H1 (cell line): ENCODE measurements around the gene NPC1L1. TPM values are rescaled to one million over a fixed set of nuclear protein-coding genes. Genes with fewer than 3 reads are reported as not detected.

Source experiments
- CTCF ChIA-PET: fragments of 300-600 bp; sonication (Branson Sonifier 250); formaldehyde crosslinking; loops from one replicate; lab custom pipeline; 2021; ENCODE audit not compliant: partially characterized antibody; lab: Charles Lee
- POLR2A ChIA-PET: fragments of 300-600 bp; sonication (Branson Sonifier 250); formaldehyde crosslinking; loops from one replicate; lab custom pipeline; 2021; ENCODE audit warnings: inconsistent platforms; ENCODE audit not compliant: partially characterized antibody; lab: Charles Lee
- DNase-seq, 2 experiments: peaks; one replicate each; pipeline versions ENCODE4 v3.0.0 to v3.0.0-alpha.2; 2010 to 2022; ENCODE audit warnings: low spot score in 2 of 2, low read depth in 1 of 2, mixed read lengths in 1 of 2
- FAIRE-seq: peaks from 2 replicates; lab custom pipeline; 2011; peaks lifted over from hg19 to GRCh38; lab: Jason Lieb, UNC
- H2AFZ ChIP-seq: 2 replicates; pipeline ENCODE4 v1.8.1; 2012; ENCODE audit warnings: low read length, inconsistent platforms
- H2AK5ac ChIP-seq: 2 replicates; pipeline ENCODE4 v1.6.1; 2013; ENCODE audit warnings: low read depth, low read length
- H2BK120ac ChIP-seq: replicated peaks from 2 replicates; pipeline ENCODE3; 2013; ENCODE audit warnings: low read depth, low read length, inconsistent platforms
- H2BK12ac ChIP-seq: 2 replicates; pipeline ENCODE4 v1.6.1; 2013; ENCODE audit warnings: low read depth, low read length
- H2BK15ac ChIP-seq: 2 replicates; pipeline ENCODE4 v1.6.1; 2013; ENCODE audit warnings: low read length
- H2BK20ac ChIP-seq: 2 replicates; pipeline ENCODE4 v1.6.1; 2013; ENCODE audit warnings: low read length
- H2BK5ac ChIP-seq: 2 replicates; pipeline ENCODE4 v1.6.1; 2013; ENCODE audit warnings: low read depth, low read length
- H3K14ac ChIP-seq: 2 replicates; pipeline ENCODE4 v1.6.1; 2013; ENCODE audit warnings: inconsistent platforms; ENCODE audit not compliant: insufficient read length
- H3K18ac ChIP-seq: 2 replicates; pipeline ENCODE4 v1.6.1; 2013; ENCODE audit warnings: low read length; ENCODE audit errors: extremely low read depth
- H3K23ac ChIP-seq: 2 replicates; pipeline ENCODE4 v1.6.1; 2013; ENCODE audit warnings: inconsistent platforms; ENCODE audit not compliant: insufficient read length
- H3K23me2 ChIP-seq: 2 replicates; pipeline ENCODE4 v1.6.1; 2013; ENCODE audit warnings: low read depth, low read length
- H3K27ac ChIP-seq: 2 replicates; pipeline ENCODE4 v1.6.1; 2011; ENCODE audit warnings: low read depth, low read length, inconsistent platforms
- H3K27me3 ChIP-seq, 4 experiments: replicated peaks in 1 of 4; 1 replicate in 1 of 4; 2 replicates in 3 of 4; pipeline versions ENCODE4 v1.6.1 to v1.8.1; 2011 to 2013; ENCODE audit warnings: low read length in 3 of 4, mild to moderate bottlenecking in 3 of 4, inconsistent platforms in 2 of 4, mixed read lengths in 2 of 4, moderate library complexity in 1 of 4; ENCODE audit not compliant: control insufficient read depth in 3 of 4, insufficient read depth in 3 of 4; ENCODE audit errors: extremely low read depth in 1 of 4
- H3K36me3 ChIP-seq, 4 experiments: 2 replicates each; pipeline versions ENCODE4 v1.6.1 to v1.8.1; 2011 to 2013; ENCODE audit warnings: mild to moderate bottlenecking in 4 of 4, low read length in 3 of 4, moderate library complexity in 2 of 4, control low read depth in 1 of 4, inconsistent platforms in 1 of 4; ENCODE audit not compliant: insufficient read depth in 4 of 4, control insufficient read depth in 2 of 4
- H3K4ac ChIP-seq: replicated peaks from 2 replicates; pipeline ENCODE3; 2013; ENCODE audit warnings: low read length, low read depth, mixed read lengths, inconsistent platforms; ENCODE audit not compliant: insufficient read length
- H3K4me1 ChIP-seq, 4 experiments: replicated peaks in 1 of 4; 1 replicate in 1 of 4; 2 replicates in 3 of 4; pipeline versions ENCODE4 v1.6.1 to v1.8.1; 2011 to 2013; ENCODE audit warnings: low read length in 3 of 4, inconsistent platforms in 2 of 4, mixed read lengths in 1 of 4; ENCODE audit not compliant: insufficient read depth in 4 of 4, control insufficient read depth in 3 of 4
- H3K4me2 ChIP-seq, 2 experiments: 2 replicates each; pipeline versions ENCODE4 v1.6.1 to v1.8.1; 2011 to 2013; ENCODE audit warnings: low read depth in 2 of 2, low read length in 2 of 2, control low read depth in 1 of 2, inconsistent platforms in 1 of 2, mild to moderate bottlenecking in 1 of 2; ENCODE audit not compliant: insufficient read depth in 1 of 2
- H3K4me3 ChIP-seq, 4 experiments: fragments of 200-600, 300-600 bp in 1 of 4; sonication (generic), shearing (Covaris generic), sonication (Bioruptor Twin) in 1 of 4; 2 replicates each; pipeline versions ENCODE4 v1.5.1 to v1.8.1; 2011 to 2016; ENCODE audit warnings: low read length in 4 of 4, low read depth in 3 of 4, control low read depth in 2 of 4, inconsistent platforms in 2 of 4, mild to moderate bottlenecking in 2 of 4, mixed read lengths in 1 of 4, moderate library complexity in 1 of 4; ENCODE audit not compliant: insufficient read depth in 2 of 4; ENCODE audit errors: extremely low read depth in 1 of 4
- H3K56ac ChIP-seq: replicated peaks from 2 replicates; pipeline ENCODE3; 2013; ENCODE audit warnings: low read depth, mild to moderate bottlenecking, mixed read lengths, low read length, inconsistent platforms; ENCODE audit not compliant: insufficient read length
- H3K79me1 ChIP-seq: 2 replicates; pipeline ENCODE4 v1.6.1; 2013; ENCODE audit warnings: low read depth, low read length, control low read depth
- H3K79me2 ChIP-seq, 2 experiments: 2 replicates each; pipeline versions ENCODE4 v1.6.1 to v1.8.1; 2012 to 2013; ENCODE audit warnings: low read length in 2 of 2, mild to moderate bottlenecking in 2 of 2, inconsistent platforms in 1 of 2; ENCODE audit not compliant: insufficient read depth in 2 of 2, control insufficient read depth in 1 of 2
- H3K9ac ChIP-seq, 4 experiments: replicated peaks in 1 of 4; 1 replicate in 1 of 4; 2 replicates in 3 of 4; pipeline versions ENCODE4 v1.6.1 to v1.8.1; 2011 to 2013; ENCODE audit warnings: low read depth in 3 of 4, low read length in 3 of 4, control low read depth in 2 of 4, mild to moderate bottlenecking in 2 of 4, moderate library complexity in 2 of 4, inconsistent platforms in 1 of 4; ENCODE audit errors: extremely low read depth in 1 of 4
- H3K9me3 ChIP-seq, 2 experiments: 2 replicates each; pipeline versions ENCODE4 v1.6.1 to v1.8.1; 2012 to 2013; ENCODE audit warnings: mild to moderate bottlenecking in 2 of 2, moderate library complexity in 2 of 2, control low read depth in 1 of 2, inconsistent platforms in 1 of 2, low read depth in 1 of 2, low read length in 1 of 2, mixed read lengths in 1 of 2; ENCODE audit not compliant: insufficient read depth in 2 of 2
- H4K20me1 ChIP-seq, 2 experiments: replicated peaks in 1 of 2; 2 replicates each; pipeline versions ENCODE3 to v1.8.1; 2011 to 2013; ENCODE audit warnings: inconsistent platforms in 2 of 2, low read length in 2 of 2, mild to moderate bottlenecking in 1 of 2; ENCODE audit not compliant: insufficient read depth in 2 of 2, control insufficient read depth in 1 of 2
- H4K5ac ChIP-seq: 2 replicates; pipeline ENCODE4 v1.6.1; 2013; ENCODE audit warnings: low read length, low read depth, mixed read lengths, inconsistent platforms; ENCODE audit not compliant: insufficient read length
- H4K8ac ChIP-seq: 2 replicates; pipeline ENCODE4 v1.8.0; 2013; ENCODE audit warnings: mild to moderate bottlenecking, moderate library complexity, low read length, inconsistent platforms; ENCODE audit not compliant: insufficient read depth; ENCODE audit errors: extremely low read depth
- H4K91ac ChIP-seq: replicated peaks from 2 replicates; pipeline ENCODE3; 2013; ENCODE audit warnings: low read length, mixed read lengths, inconsistent platforms; ENCODE audit not compliant: insufficient read length
- ASH2L ChIP-seq: fragments of 200-600, 300-600 bp; sonication (generic); IDR thresholded peaks from one replicate; pipeline ENCODE4 v1.7.1; 2017; ENCODE audit warnings: low read length
- CBX8 ChIP-seq: fragments of 300-800, 300-1000 bp; sonication (generic); IDR thresholded peaks from 2 replicates; pipeline ENCODE4 v1.7.1; 2016; ENCODE audit warnings: low read depth, low read length, borderline replicate concordance
- CHD1 ChIP-seq: IDR thresholded peaks from 2 replicates; pipeline ENCODE4 v1.6.1; 2012; ENCODE audit warnings: low read depth, low read length, improper control_type of control experiment
- CREB1 ChIP-seq: IDR thresholded peaks from 2 replicates; pipeline ENCODE4 v1.6.1; 2012; ENCODE audit warnings: inconsistent platforms
- FOSL1 ChIP-seq: IDR thresholded peaks from 2 replicates; pipeline ENCODE4 v1.6.1; 2011; ENCODE audit warnings: mild to moderate bottlenecking, low read depth, low read length, moderate library complexity; ENCODE audit not compliant: insufficient read depth
- GTF2F1 ChIP-seq: IDR thresholded peaks from 2 replicates; pipeline ENCODE4 v1.6.1; 2012; ENCODE audit warnings: low read depth, low read length, improper control_type of control experiment, borderline replicate concordance
- MAFK ChIP-seq: IDR thresholded peaks from 2 replicates; pipeline ENCODE4 v1.6.1; 2012; ENCODE audit warnings: low read depth, mild to moderate bottlenecking, improper control_type of control experiment, low read length
- SIN3A ChIP-seq, 2 experiments: IDR thresholded peaks in 1 of 2; conservative IDR thresholded peaks in 1 of 2; 2 replicates each; pipeline ENCODE4 v1.6.1; 2011 to 2012; ENCODE audit warnings: low read length in 2 of 2, improper control_type of control experiment in 1 of 2, low read depth in 1 of 2, mild to moderate bottlenecking in 1 of 2
- SRF ChIP-seq: IDR thresholded peaks from 2 replicates; pipeline ENCODE4 v1.6.1; 2011; ENCODE audit warnings: mild to moderate bottlenecking, low read depth, low read length, moderate library complexity
- TBP ChIP-seq: IDR thresholded peaks from 2 replicates; pipeline ENCODE4 v1.6.1; 2011; ENCODE audit warnings: low read depth, low read length, improper control_type of control experiment
- YY1 ChIP-seq: IDR thresholded peaks from 2 replicates; pipeline ENCODE4 v1.6.1; 2011; ENCODE audit warnings: low read depth, mild to moderate bottlenecking, low read length
- ZNF274 ChIP-seq: IDR thresholded peaks from 2 replicates; pipeline ENCODE4 v1.7.0; 2012; ENCODE audit warnings: low read length, borderline replicate concordance; ENCODE audit errors: extremely low read depth
- WGBS, 2 experiments: shearing (Covaris generic) in 1 of 2; methylation state at CpG; one replicate each; pipeline versions ENCODE4 v1.1.6 to v1.1.7; 2013 to 2015; ENCODE audit warnings: low lambda C conversion rate in 2 of 2, mixed read lengths in 2 of 2, inconsistent platforms in 1 of 2, low coverage in 1 of 2, missing lambda C conversion rate in 1 of 2; ENCODE audit not compliant: insufficient replicate concordance in 2 of 2, insufficient coverage in 1 of 2, insufficient read length in 1 of 2; ENCODE audit errors: extremely low coverage in 1 of 2, missing lambda C conversion rate in 1 of 2; 5-methylcytosine and 5-hydroxymethylcytosine counted together
- polyA plus RNA-seq, 7 experiments: library from polyadenylated mRNA; depleted of rRNA in 3 of 7; stranded (reverse) in 5 of 7; unstranded in 2 of 7; fragments of >200 nt in 5 of 7; fragments of 200-250 nt in 2 of 7; gene quantifications; 1 replicate in 5 of 7; 2 replicates in 1 of 7; 4 replicates in 1 of 7; pipeline versions ENCODE4 v1.2.1 to v1.2.3, GENCODE V29; 2011 to 2013; ENCODE audit warnings: missing spikeins in 2 of 7, mixed read lengths in 2 of 7
- total RNA-seq: library from RNA; stranded (reverse); fragmentation: NEBNext Ultra II Directional; extraction: Animal tissue kit (Norgen Biotek cat#: 25700); gene quantifications from 2 replicates; pipeline ENCODE4 v1.2.1, GENCODE V29; 2021

Gene NPC1L1
- total and polyA plus RNA-seq, 2 of the 8 experiments (the other 6 are each of a cell fraction or from before 2014, with no cell fraction given), result 0.06 to 0.21 TPM

GRCh38 chr7:44538798-44539668 lies 2.1 kb downstream of the NPC1L1 start:
- Histone ChIP-seq H3K23ac (no peak overlapping the region), H3K4me1 (no peaks in the 10 kb centered on the region), H3K14ac (no peak overlapping the region), H2BK15ac (no peak overlapping the region), H2BK120ac (no peak overlapping the region), H3K56ac (no peak overlapping the region), H3K4me2 (no peak overlapping the region), H4K91ac (no peak overlapping the region), H3K18ac (no peak overlapping the region), H2AFZ (no peak overlapping the region), H2BK12ac (no peak overlapping the region), H2AK5ac (no peak overlapping the region), H3K27me3 (no peaks in the 10 kb centered on the region), H3K36me3 (no peaks in the 10 kb centered on the region), H3K23me2 (no peaks in the 10 kb centered on the region), H3K9me3 (no peaks in the 10 kb centered on the region), H3K79me1 (no peaks in the 10 kb centered on the region), H4K8ac (no peak overlapping the region), H3K4me3 (no peak overlapping the region), H3K4ac (no peak overlapping the region), H2BK20ac (no peak overlapping the region), H4K20me1 (no peaks in the 10 kb centered on the region), H3K79me2 (no peaks in the 10 kb centered on the region), H3K27ac (no peak overlapping the region), H4K5ac (no peak overlapping the region), H3K9ac (no peak overlapping the region), H2BK5ac (no peak overlapping the region)
- ChIA-PET POLR2A (interaction anchor here (0.6 to 1.4 kb wide), 2 partner anchors 20 to 460 kb away, joined by 3 to 4 read pairs; no protein-coding TSS in a partner anchor), CTCF (interaction anchor here (10.0 kb wide), 1 partner anchor 25 kb away, joined by 98 read pairs; no protein-coding TSS in a partner anchor)
- FAIRE-seq (no peak), DNase-seq (no peak)
- 86% methylated on average over 32 of the region's 32 CpGs; no CpG with 5 or more reads in 1 of the 2 experiments for WGBS, 2 experiments
- no peak for TF ChIP-seq CBX8
- TF ChIP-seq SRF, result no peak
- no peak for TF ChIP-seq CREB1
- no peak for TF ChIP-seq FOSL1
- no peak for TF ChIP-seq MAFK
- no peak for TF ChIP-seq SIN3A (conservative IDR thresholded peaks at IDR 0.05 in 1 of 2, IDR thresholded peaks at IDR 0.05 in 1 of 2; ENCODE audit: low read depth in 1 of 2, low read length in 2 of 2)
- TF ChIP-seq ASH2L, result no peak
- TF ChIP-seq ZNF274, result no peak
- no peak for TF ChIP-seq GTF2F1
- no peak for TF ChIP-seq YY1
- no peak for TF ChIP-seq TBP
- TF ChIP-seq CHD1, result no peak
